CD4-positive, CD25-positive, alpha-beta regulatory T cell (primary cell): ENCODE data around the gene SART3. TPM values are rescaled to one million over a fixed set of nuclear protein-coding genes. Genes with fewer than 3 reads are reported as not detected.

Experiments
- ATAC-seq, 2 donors: fragments of 150-1000 bp; cut with Tn5 transposase; one replicate each; pipeline ENCODE4 v1.10.0; 2021; ENCODE audit warnings: low read depth in 2 of 2, moderate number of reproducible peaks in 2 of 2, moderate library complexity in 1 of 2
- DNase-seq, 3 donors: peaks; one replicate each; pipeline versions ENCODE4 v3.0.0 to v3.0.0-alpha.2; 2012 to 2022; ENCODE audit warnings: mixed read lengths in 1 of 3
- H3K27ac ChIP-seq: one replicate; pipeline ENCODE4 v1.7.0; 2013; ENCODE audit warnings: mild to moderate bottlenecking, low read length; ENCODE audit not compliant: insufficient read depth, poor library complexity, severe bottlenecking
- H3K27me3 ChIP-seq: one replicate; pipeline ENCODE4 v1.7.0; 2013; ENCODE audit warnings: low read length; ENCODE audit not compliant: control insufficient read depth, insufficient read depth
- H3K36me3 ChIP-seq: one replicate; pipeline ENCODE4 v1.7.0; 2013; ENCODE audit warnings: mild to moderate bottlenecking, low read length, moderate library complexity; ENCODE audit not compliant: control insufficient read depth, insufficient read depth
- H3K4me1 ChIP-seq: 2 replicates; pipeline ENCODE4 v1.7.0; 2013; ENCODE audit warnings: mild to moderate bottlenecking, low read length; ENCODE audit not compliant: insufficient read depth, control insufficient read depth, poor library complexity, severe bottlenecking
- H3K4me3 ChIP-seq: one replicate; pipeline ENCODE4 v1.7.0; 2013; ENCODE audit warnings: low read depth, mild to moderate bottlenecking, low read length, moderate library complexity
- H3K9me3 ChIP-seq, 2 experiments: 1 replicate in 1 of 2; 2 replicates in 1 of 2; pipeline ENCODE4 v1.7.0; 2013; ENCODE audit warnings: low read length in 2 of 2, mild to moderate bottlenecking in 1 of 2, moderate library complexity in 1 of 2; ENCODE audit not compliant: control insufficient read depth in 2 of 2
- H3K27ac Mint-ChIP-seq, 3 donors: one replicate each; pipeline ENCODE4 v1.8.0; 2020 to 2022; ENCODE audit warnings: mild to moderate bottlenecking in 3 of 3, mixed read lengths in 3 of 3, moderate library complexity in 2 of 3
- H3K27me3 Mint-ChIP-seq: one replicate; pipeline ENCODE4 v1.8.0; 2022; ENCODE audit warnings: mild to moderate bottlenecking, mixed read lengths
- H3K36me3 Mint-ChIP-seq: one replicate; pipeline ENCODE4 v1.8.0; 2020; ENCODE audit warnings: mixed read lengths
- H3K4me1 Mint-ChIP-seq, 4 donors: one replicate each; pipeline ENCODE4 v1.8.0; 2020 to 2022; ENCODE audit warnings: mixed read lengths in 4 of 4, mild to moderate bottlenecking in 1 of 4
- H3K4me3 Mint-ChIP-seq, 4 donors: one replicate each; pipeline ENCODE4 v1.8.0; 2020 to 2022; ENCODE audit warnings: mild to moderate bottlenecking in 4 of 4, mixed read lengths in 4 of 4, moderate library complexity in 3 of 4
- H3K9me3 Mint-ChIP-seq, 7 donors: one replicate each; pipeline ENCODE4 v1.8.0; 2020 to 2022; ENCODE audit warnings: mixed read lengths in 7 of 7, mild to moderate bottlenecking in 3 of 7, moderate library complexity in 2 of 7
- polyA plus RNA-seq, 4 donors: library from polyadenylated mRNA; unstranded; fragments of 300-500 nt; fragmentation: Illumina TruSeq; gene quantifications; one replicate each; pipeline ENCODE4 v1.2.3, GENCODE V29; 2021
- total RNA-seq: library from RNA; stranded (reverse); gene quantifications from one replicate; pipeline ENCODE4 v1.2.3, GENCODE V29; 2022

SART3 gene
- total and polyA plus RNA-seq, 5 donors from 2014 or later = 25.3 to 107 (median 32.6) TPM

GRCh38 chr12:108473400-108474055 is 87.4 kb downstream of the SART3 start:
- Mint-ChIP-seq H3K36me3 (no peaks in the 10 kb centered on the region), H3K9me3 (peaks cover 0 to 3% (median 0%) of the 10 kb centered on the region in 7 donors), H3K27me3 (peaks cover 1% of the 10 kb centered on the region), H3K4me1 (no peaks in the 10 kb centered on the region), H3K27ac (no peak overlapping the region), H3K4me3 (no peak overlapping the region)
- H3K27ac ChIP-seq = no peak overlapping the region
- DNase-seq = no peak
- no peak overlapping the region for H3K4me3 ChIP-seq
- H3K9me3 ChIP-seq = no peaks in the 10 kb centered on the region
- H3K36me3 ChIP-seq = no peaks in the 10 kb centered on the region
- no peaks in the 10 kb centered on the region for H3K27me3 ChIP-seq
- no peaks in the 10 kb centered on the region for H3K4me1 ChIP-seq
- ATAC-seq = no peak

Other genes with a start within 250 kb of the SART3 start
- gene CMKLR1, start 221.9 kb downstream of the SART3 start, total RNA-seq = 1.1 TPM
- gene CMKLR1, start 221.9 kb downstream of the SART3 start, polyA plus RNA-seq = 1 to 10 TPM in 1 of 4 donors, under 1 TPM in 3; 0.18 to 1.6 (median 0.29) TPM
- gene FICD, start 45.9 kb downstream of the SART3 start, total RNA-seq = 5.4 TPM
- 1 to 10 TPM in 3 of 4 donors, under 1 TPM in 1; 0.79 to 4.7 (median 2.3) TPM for gene FICD, start 45.9 kb downstream of the SART3 start, polyA plus RNA-seq
- 173 TPM for gene ISCU, start 1.4 kb upstream of the SART3 start, total RNA-seq
- 100 to 1,000 TPM; 241 to 295 (median 260) TPM for gene ISCU, start 1.4 kb upstream of the SART3 start, polyA plus RNA-seq
- gene TMEM119, start 36.9 kb upstream of the SART3 start, total RNA-seq = 5.9 TPM
- gene TMEM119, start 36.9 kb upstream of the SART3 start, polyA plus RNA-seq = 1 to 10 TPM in 2 of 4 donors, under 1 TPM in 1, not detected in 1; 0.90 to 3.5 (median 1.5) TPM
- gene SELPLG, start 72.7 kb upstream of the SART3 start, total RNA-seq = 218 TPM
- gene SELPLG, start 72.7 kb upstream of the SART3 start, polyA plus RNA-seq = 100 to 1,000 TPM; 722 to 844 (median 818) TPM
- gene CORO1C, start 170.3 kb upstream of the SART3 start, total RNA-seq = 22.8 TPM
- gene CORO1C, start 170.3 kb upstream of the SART3 start, polyA plus RNA-seq = 10 to 100 TPM in 3 of 4 donors, 1 to 10 TPM in 1; 9.4 to 21.4 (median 16.5) TPM